CD4-positive, alpha-beta T cell (primary cell): ENCODE measurements around the gene OR3A2. TPM values are rescaled to one million over a fixed set of nuclear protein-coding genes. Genes with fewer than 3 reads are reported as not detected.
A peak's percentile ranks its signal among the peaks of the same experiment; 100 is the strongest.
"Not testable (repeated sequence)": the region's sequence is repeated elsewhere in the genome, so short reads cannot be mapped to it uniquely, and the experiment has no call there.

ENCODE experiments used
- ATAC-seq: fragments of 200-7000 bp; cut with Tn5 transposase; one replicate; pipeline ENCODE4 v1.10.0; 2022; ENCODE audit warnings: mild to moderate bottlenecking; ENCODE audit not compliant: poor library complexity
- CTCF ChIA-PET: fragments of 350-600 bp; sonication (Branson Sonifier 250); formaldehyde crosslinking; loops from one replicate; lab custom pipeline; 2021; ENCODE audit warnings: antibody characterized with exemption, inconsistent platforms; lab: Charles Lee
- POLR2A ChIA-PET: fragments of 350-600 bp; sonication (Branson Sonifier 250); formaldehyde crosslinking; loops from one replicate; lab custom pipeline; 2021; ENCODE audit warnings: antibody characterized with exemption, inconsistent platforms; lab: Charles Lee
- DNase-seq, 14 experiments: peaks; one replicate each; pipeline ENCODE4 v3.0.0-alpha.2; 2013 to 2020; ENCODE audit warnings: mixed read lengths in 2 of 14
- H3K27ac ChIP-seq, 2 donors: one replicate each; pipeline versions ENCODE4 v1.5.1 to v1.7.0; 2013; ENCODE audit warnings: low read length in 2 of 2, low read depth in 1 of 2, mild to moderate bottlenecking in 1 of 2
- H3K27me3 ChIP-seq, 2 experiments: 1 replicate in 1 of 2; 2 replicates in 1 of 2; pipeline versions ENCODE4 v1.6.1 to v1.7.0; 2013; ENCODE audit warnings: low read length in 2 of 2, control low read depth in 1 of 2, mild to moderate bottlenecking in 1 of 2, moderate library complexity in 1 of 2; ENCODE audit not compliant: insufficient read depth in 2 of 2, control insufficient read depth in 1 of 2
- H3K36me3 ChIP-seq: one replicate; pipeline ENCODE4 v1.6.1; 2013; ENCODE audit warnings: low read length, control low read depth; ENCODE audit not compliant: insufficient read depth
- H3K4me1 ChIP-seq: one replicate; pipeline ENCODE4 v1.6.1; 2013; ENCODE audit warnings: low read length, control low read depth; ENCODE audit not compliant: insufficient read depth
- H3K4me3 ChIP-seq: one replicate; pipeline ENCODE4 v1.5.1; 2013; ENCODE audit warnings: mild to moderate bottlenecking, low read length, moderate library complexity
- H3K9me3 ChIP-seq, 2 experiments: 1 replicate in 1 of 2; 2 replicates in 1 of 2; pipeline versions ENCODE4 v1.6.1 to v1.7.0; 2013; ENCODE audit warnings: low read length in 2 of 2, mild to moderate bottlenecking in 2 of 2, control low read depth in 1 of 2, moderate library complexity in 1 of 2; ENCODE audit not compliant: control insufficient read depth in 1 of 2, insufficient read depth in 1 of 2
- H3K27ac Mint-ChIP-seq: one replicate; pipeline ENCODE4 v1.8.0; 2020; ENCODE audit warnings: mixed read lengths
- H3K27me3 Mint-ChIP-seq: one replicate; pipeline ENCODE4 v1.8.0; 2021; ENCODE audit warnings: mixed read lengths
- H3K36me3 Mint-ChIP-seq: one replicate; pipeline ENCODE4 v1.8.0; 2021; ENCODE audit warnings: low read depth, mixed read lengths
- H3K4me1 Mint-ChIP-seq: one replicate; pipeline ENCODE4 v1.8.0; 2021; ENCODE audit warnings: low read depth, mixed read lengths
- H3K4me3 Mint-ChIP-seq: one replicate; pipeline ENCODE4 v1.8.0; 2020; ENCODE audit warnings: mild to moderate bottlenecking, mixed read lengths
- H3K9me3 Mint-ChIP-seq: one replicate; pipeline ENCODE4 v1.8.0; 2020; ENCODE audit warnings: mixed read lengths
- CTCF ChIP-seq: fragments of 200-600 bp; IDR thresholded peaks from one replicate; pipeline ENCODE4 v1.8.0; 2022; ENCODE audit warnings: antibody characterized with exemption, mild to moderate bottlenecking
- intact Hi-C, 2 experiments: fragments of 100-400 bp; cut with DNase I in 1 of 2; cut with micrococcal nuclease in 1 of 2; formaldehyde crosslinking; loops; one replicate each; pipeline versions ENCODE4 v1.15.1 to v1.9.0; 2023 to 2025; cut with DNase I, micrococcal nuclease
- polyA plus RNA-seq, 2 donors: library from polyadenylated mRNA; unstranded; fragments of 120-200 nt; gene quantifications; one replicate each; pipeline ENCODE4 v1.2.1, GENCODE V29; 2013
- total RNA-seq, 174 experiments: library from RNA in 2 of 174; stranded (reverse) in 2 of 174; gene quantifications; one replicate each; pipeline ENCODE4 v1.2.3 and lab custom pipeline; 2021 to 2026

OR3A2 gene
- 1 to 10 TPM in 1 of 2 experiments, under 1 TPM in 1; 0.55 to 1.3 TPM for total RNA-seq
- polyA plus RNA-seq (2013, experiment 1 of 2), result 1.4 TPM
- 0.26 TPM for polyA plus RNA-seq (2013, experiment 2 of 2)
- 0.08 to 3.2 (median 1.0) reads per million in 172 experiments for total RNA-seq (lab: John Stamatoyannopoulos, UW)

GRCh38 chr17:3385869-3386816 is at the start of gene OR3A2:
Gene OR3A2, minus strand, starts transcription at chr17:3386308.
- H3K4me3 ChIP-seq, result peak within 1 kb of the TSS; percentile 48
- Mint-ChIP-seq H3K27me3 (peaks cover 66% of the 10 kb centered on the region), H3K4me1 (peaks cover 6% of the 10 kb centered on the region), H3K36me3 (no peaks in the 10 kb centered on the region), H3K27ac (peak within 1 kb of the TSS; percentile 74), H3K9me3 (no peaks in the 10 kb centered on the region), H3K4me3 (peak within 1 kb of the TSS; percentile 83)
- no peak within 1 kb of the TSS for H3K27ac ChIP-seq
- peaks cover 0 to 3% of the 10 kb centered on the region in 2 experiments for H3K27me3 ChIP-seq
- peaks cover 0 to 10% of the 10 kb centered on the region in 2 experiments for H3K9me3 ChIP-seq
- intact Hi-C loops, result no loop called here
- no peaks in the 10 kb centered on the region for H3K4me1 ChIP-seq
- ChIA-PET CTCF (no interaction called here), POLR2A (no interaction called here)
- DNase-seq, result peak in 8 of 14 experiments; percentile 6 to 73 (median 23)
- ATAC-seq, result peak; percentile 89
- no peaks in the 10 kb centered on the region for H3K36me3 ChIP-seq
- TF ChIP-seq CTCF, result no peak

GRCh38 chr17:3433741-3434140 is 47.6 kb upstream of the OR3A2 start, which contains the start of gene OR1E2:
Gene OR1E2, minus strand, starts transcription at chr17:3433841. Its CDS starts 0 bp downstream, at chr17:3433841.
- intact Hi-C loops, result no loop called here
- H3K4me3 Mint-ChIP-seq, result no peak within 1 kb of the TSS
- CTCF ChIA-PET, result no interaction called here

GRCh38 chr17:3433215-3433614 is 47.1 kb upstream of the OR3A2 start:
- intact Hi-C loops, H3K9me3 ChIP-seq, CTCF ChIA-PET, H3K4me3 Mint-ChIP-seq, H3K4me1 ChIP-seq, POLR2A ChIA-PET, ATAC-seq, H3K36me3 ChIP-seq, H3K9me3 Mint-ChIP-seq, H3K36me3 Mint-ChIP-seq, H3K27ac ChIP-seq, H3K27ac Mint-ChIP-seq, H3K4me3 ChIP-seq, H3K27me3 ChIP-seq, H3K4me1 Mint-ChIP-seq: not testable (repeated sequence)
- H3K27me3 Mint-ChIP-seq, result peaks cover 39% of the 10 kb centered on the region
- peak in 4 of 14 experiments; percentile 2 to 20 (median 14) for DNase-seq

More at GRCh38 chr17:3433741-3434140, 47.6 kb upstream of the OR3A2 start, which contains the start of gene OR1E2:
- POLR2A ChIA-PET, result no interaction called here
- H3K4me1 Mint-ChIP-seq, result no peaks in the 10 kb centered on the region
- no peaks in the 10 kb centered on the region for H3K36me3 Mint-ChIP-seq
- H3K36me3 ChIP-seq, result no peaks in the 10 kb centered on the region
- peaks cover 41% of the 10 kb centered on the region for H3K27me3 Mint-ChIP-seq
- H3K4me3 ChIP-seq, result no peak within 1 kb of the TSS
- ATAC-seq (no peak), DNase-seq (no peak)
- peaks cover 0 to 7% of the 10 kb centered on the region in 2 experiments for H3K9me3 ChIP-seq
- H3K4me1 ChIP-seq, result no peaks in the 10 kb centered on the region
- no peak within 1 kb of the TSS for H3K27ac Mint-ChIP-seq
- peaks cover 7% of the 10 kb centered on the region for H3K9me3 Mint-ChIP-seq
- no peak within 1 kb of the TSS for H3K27ac ChIP-seq
- TF ChIP-seq CTCF, result no peak
- peaks cover 1 to 2% of the 10 kb centered on the region in 2 experiments for H3K27me3 ChIP-seq
